ENCODE measurements around the gene DNAH12.
"Not testable (repeated sequence)": the region's sequence is repeated elsewhere in the genome, so short reads cannot be mapped to it uniquely, and the experiment has no call there.

The DNAH12 gene

GRCh38 chr3:57411715-57412114 is 132.4 kb downstream of the DNAH12 start:
- DNase-seq (ENCODE audit: low read depth) = no peak

DNA sequence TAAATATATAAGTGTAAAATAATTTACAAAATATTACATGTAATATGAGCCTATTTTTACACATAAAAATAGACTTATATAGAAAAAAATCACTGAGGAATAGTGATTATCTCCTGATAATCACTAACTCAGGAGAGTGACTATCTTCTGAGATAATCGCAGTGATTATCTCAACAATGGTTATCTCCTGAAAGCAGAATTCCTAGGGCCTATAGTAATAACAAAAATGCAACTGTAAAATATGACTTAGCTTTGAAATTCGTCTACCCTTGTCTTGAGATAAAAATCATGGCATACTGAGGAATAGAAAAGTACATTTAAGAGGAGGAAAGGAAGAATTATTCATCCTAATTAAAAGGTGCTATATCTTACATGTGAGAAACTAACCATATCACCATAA is 134.7 kb downstream of the DNAH12 start:
- DNase-seq (ENCODE audit: low read depth) = no peak

- no peak for DNase-seq (ENCODE audit: low read depth)
Observed at GRCh38 chr3:57402675-57403074, 141.5 kb downstream of the DNAH12 start.

DNA sequence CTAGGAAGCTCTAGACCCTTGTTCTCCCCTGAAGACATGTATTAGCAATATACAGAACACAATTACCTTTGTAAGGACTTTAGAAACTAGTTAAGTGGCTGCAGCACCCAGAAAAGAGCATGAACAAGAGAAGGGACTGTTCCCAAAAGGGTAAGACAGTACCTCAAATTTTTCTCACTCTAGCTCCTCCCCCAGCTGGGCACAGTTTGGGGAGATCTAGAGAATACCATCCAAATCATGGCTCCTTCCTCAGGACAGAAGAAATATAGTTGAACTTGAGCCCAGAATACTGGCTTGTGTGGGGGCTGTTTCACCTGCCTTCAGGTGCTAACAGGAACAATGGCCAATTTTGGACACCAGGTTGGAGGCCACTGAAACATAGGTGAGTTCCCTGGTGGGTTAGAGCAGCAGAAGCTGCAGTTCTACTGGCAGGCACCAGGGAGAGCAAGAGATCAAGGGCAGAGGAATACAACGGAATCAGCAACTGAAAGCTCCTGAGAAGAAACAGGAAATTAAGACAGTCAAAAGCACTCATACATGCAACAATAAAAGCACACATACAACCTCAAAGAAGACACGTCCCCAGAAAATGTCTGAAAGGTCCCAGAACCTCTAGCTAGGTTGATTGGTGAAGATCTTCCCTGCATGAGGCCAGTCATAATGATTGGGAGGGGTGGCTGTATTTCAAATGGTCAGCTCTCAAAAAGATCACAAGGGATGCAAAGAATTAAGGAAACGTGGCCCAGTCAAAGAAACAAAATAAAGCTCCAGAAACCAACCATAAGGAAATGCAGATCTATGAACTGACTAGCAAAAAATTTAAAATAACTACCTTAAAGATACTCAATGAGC is 146.7 kb downstream of the DNAH12 start:
- peak; percentile 8 for DNase-seq (ENCODE audit: low read depth)

- DNase-seq (ENCODE audit: low read depth) = no peak
Observed at GRCh38 chr3:57393977-57394376, 150.2 kb downstream of the DNAH12 start.

- DNase-seq (ENCODE audit: low read depth) = no peak
Observed at GRCh38 chr3:57391767-57392166, 152.4 kb downstream of the DNAH12 start.

- no peak for DNase-seq (ENCODE audit: low read depth)
Observed at GRCh38 chr3:57389271-57389670, 154.9 kb downstream of the DNAH12 start.

GRCh38 chr3:57386307-57386706 is 157.8 kb downstream of the DNAH12 start:
- no peak for DNase-seq (ENCODE audit: low read depth)

DNA sequence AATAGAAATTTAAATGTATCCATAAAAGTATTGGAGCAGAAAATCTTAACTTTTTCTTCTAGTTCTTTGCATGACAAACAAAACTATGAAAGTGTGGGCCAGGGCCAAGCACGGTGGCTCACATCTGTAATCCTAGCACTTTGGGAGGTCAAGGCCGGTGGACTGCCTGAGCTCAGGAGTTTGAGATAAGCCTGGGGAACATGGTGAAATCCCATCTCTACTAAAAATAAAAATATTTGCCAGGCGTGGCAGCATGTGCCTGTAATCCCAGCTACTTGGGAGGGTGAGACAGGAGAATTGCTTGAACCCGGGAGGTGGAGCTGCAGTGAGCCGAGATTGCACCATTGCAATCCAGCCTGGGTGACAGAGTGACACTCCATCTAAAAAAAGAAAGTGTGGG is 158.6 kb downstream of the DNAH12 start:
- no peak for DNase-seq (ENCODE audit: low read depth)

- DNase-seq (ENCODE audit: low read depth) = no peak
Observed at GRCh38 chr3:57383838-57384237, 160.3 kb downstream of the DNAH12 start.

- no peak for DNase-seq (ENCODE audit: low read depth)
Observed at GRCh38 chr3:57383406-57383805, 160.7 kb downstream of the DNAH12 start.

DNA sequence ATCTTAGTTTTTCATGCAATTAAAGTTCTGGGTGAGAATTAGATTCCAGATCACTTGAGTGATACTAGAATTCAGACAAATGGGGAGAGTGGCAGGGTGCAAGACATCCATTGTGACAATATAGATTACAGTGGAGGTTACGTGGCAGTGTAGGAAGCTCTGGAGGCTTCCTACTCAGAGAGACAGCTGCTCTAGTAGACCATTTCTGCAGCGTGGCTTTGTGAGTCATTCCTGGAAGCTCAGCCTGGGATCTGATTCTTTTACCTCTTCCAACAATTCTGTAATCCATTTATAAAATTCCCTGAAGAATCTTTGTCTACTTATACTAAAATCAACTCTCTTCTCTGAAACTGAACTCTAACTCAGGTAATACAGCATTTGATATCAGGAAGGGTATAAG is 161.2 kb downstream of the DNAH12 start:
- no peak for DNase-seq (ENCODE audit: low read depth)

GRCh38 chr3:57370341-57370740 is 173.8 kb downstream of the DNAH12 start:
- DNase-seq (ENCODE audit: low read depth) = no peak

GRCh38 chr3:57365089-57365488 is 179.1 kb downstream of the DNAH12 start:
- not testable (repeated sequence) for DNase-seq (ENCODE audit: low read depth)

DNA sequence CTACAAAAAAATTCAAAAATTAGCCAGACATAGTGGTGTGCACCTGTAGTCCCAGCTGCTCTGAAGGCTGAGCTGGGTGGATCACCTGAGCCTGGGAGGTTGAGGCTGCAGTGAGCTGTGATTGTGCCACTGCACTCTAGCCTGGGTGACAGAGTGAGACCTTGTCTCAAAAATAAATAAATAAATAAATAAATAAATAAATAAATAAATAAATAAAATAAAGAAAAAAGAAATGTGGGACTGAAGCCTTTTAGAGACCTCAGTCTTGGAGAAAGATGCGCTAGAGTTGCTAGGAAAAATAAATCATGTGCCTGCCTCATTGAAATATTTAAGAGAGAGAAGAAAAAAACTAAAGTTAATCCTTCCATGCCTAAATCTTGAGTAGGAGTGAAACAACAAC is 187.9 kb downstream of the DNAH12 start:
- DNase-seq (ENCODE audit: low read depth) = not testable (repeated sequence)

DNA sequence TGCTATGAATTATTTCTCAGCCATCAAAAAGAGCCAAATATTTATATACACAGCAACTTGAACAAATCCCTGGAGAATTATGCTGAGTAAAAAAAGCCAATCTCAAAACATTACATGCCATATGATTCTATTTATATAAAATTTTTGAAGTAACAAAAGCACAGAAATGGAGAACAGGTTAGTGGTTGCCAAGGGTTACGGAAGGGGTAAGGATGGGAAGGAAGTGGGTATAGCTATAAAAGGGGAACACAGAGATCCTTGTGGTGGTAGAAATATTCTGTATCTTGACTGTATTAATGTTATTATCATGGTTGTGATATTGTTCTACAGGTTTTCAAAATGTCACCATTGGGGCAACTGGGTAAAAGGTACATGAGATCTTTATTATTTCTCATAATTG is 189.4 kb downstream of the DNAH12 start:
- no peak for DNase-seq (ENCODE audit: low read depth)

DNA sequence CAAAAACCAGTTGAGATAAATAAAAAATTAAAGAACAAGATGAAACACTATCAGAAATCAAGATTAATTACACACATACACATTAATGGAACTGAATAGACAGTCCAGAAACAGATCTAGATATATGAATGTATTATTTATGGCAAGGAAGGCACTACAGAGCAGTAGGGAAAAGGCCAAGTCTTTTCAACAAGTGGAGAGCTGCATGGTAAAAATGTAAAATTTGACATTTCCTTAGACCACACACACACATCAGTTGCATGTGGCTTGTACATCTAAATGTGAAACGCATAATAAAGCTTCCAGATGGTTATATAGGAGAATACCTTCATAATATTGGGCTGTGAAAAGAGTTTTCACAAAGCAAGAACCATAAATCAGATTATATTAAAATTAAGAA is 193.9 kb downstream of the DNAH12 start:
- no peak for DNase-seq (ENCODE audit: low read depth)

DNA sequence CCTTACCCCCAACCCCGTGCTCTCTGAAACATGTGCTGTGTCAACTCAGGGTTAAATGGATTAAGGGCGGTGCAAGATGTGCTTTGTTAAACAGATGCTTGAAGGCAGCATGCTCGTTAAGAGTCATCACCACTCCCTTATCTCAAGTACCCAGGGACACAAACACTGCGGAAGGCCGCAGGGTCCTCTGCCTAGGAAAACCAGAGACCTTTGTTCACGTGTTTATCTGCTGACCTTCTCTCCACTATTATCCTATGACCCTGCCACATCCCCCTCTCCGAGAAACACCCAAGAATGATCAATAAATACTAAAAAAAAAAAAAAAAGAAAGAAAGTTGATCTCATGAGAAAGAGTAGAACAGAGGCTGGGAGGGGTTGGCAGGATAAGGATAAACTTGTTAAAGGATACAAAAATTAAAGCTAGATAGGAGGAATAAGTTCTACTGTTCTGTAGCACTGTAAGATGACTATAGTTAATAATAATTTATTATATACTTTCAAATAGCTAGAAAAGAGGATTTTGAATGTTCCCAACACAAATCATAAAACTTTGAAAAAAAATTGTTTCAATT is 205.0 kb downstream of the DNAH12 start:
- DNase-seq (ENCODE audit: low read depth) = not testable (repeated sequence)

- DNase-seq (ENCODE audit: low read depth) = not testable (repeated sequence)
Observed at GRCh38 chr3:57338272-57339070, 205.7 kb downstream of the DNAH12 start.

DNA sequence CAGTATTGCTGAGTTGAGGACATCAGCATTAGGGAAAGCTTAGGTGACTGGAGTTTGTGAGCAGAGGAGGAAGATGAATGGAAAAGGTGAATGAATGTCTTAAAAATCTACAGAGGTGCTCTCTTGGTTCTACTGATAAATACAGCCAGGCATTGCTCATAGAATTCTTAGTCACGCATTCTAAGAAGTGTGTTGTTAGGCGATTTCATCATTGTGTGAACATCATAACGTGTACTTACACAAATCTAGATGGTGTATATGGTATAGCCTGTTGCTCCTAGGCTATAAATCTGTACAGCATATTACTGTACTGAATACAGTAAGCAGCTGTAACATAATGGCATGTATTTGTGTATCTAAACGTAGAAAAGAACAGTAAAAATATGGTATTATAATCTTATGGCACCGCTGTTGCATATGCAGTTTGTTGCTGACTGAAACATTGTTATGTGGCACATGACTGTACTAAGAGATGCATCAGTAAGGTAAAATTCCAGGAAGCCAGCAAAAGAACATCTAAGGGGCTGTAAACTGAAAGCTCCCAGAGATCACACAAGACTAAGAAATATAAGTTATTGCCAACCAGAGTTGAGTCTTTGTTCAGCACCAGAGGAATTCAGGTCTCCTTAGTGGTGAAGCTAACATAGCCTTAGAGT is 208.7 kb downstream of the DNAH12 start:
- no peak for DNase-seq (ENCODE audit: low read depth)

DNA sequence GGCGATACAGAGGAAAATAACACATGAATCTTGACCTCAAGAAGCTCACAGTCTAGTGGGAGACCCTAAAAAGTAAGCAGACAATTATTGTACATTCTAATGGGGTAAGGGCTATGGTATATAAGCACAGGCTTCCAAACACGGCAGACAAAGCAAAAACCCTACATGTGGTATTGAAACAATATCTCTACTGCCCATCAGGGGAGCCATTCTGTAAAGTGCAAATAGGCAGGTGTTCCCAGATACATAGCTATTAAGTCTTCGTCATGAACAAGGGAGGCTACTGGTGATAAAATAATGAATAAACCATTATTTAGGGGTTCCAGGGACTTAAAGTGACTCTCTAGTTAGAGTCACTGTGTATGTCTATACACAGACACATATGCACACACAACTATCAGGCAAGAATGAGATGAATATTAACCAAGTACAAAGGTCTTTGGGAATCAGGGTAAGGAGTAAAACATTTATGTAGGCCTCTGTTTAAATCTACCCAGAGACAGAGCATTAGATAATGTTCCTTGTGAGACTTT is 213.0 kb downstream of the DNAH12 start:
- DNase-seq (ENCODE audit: low read depth) = no peak

DNA sequence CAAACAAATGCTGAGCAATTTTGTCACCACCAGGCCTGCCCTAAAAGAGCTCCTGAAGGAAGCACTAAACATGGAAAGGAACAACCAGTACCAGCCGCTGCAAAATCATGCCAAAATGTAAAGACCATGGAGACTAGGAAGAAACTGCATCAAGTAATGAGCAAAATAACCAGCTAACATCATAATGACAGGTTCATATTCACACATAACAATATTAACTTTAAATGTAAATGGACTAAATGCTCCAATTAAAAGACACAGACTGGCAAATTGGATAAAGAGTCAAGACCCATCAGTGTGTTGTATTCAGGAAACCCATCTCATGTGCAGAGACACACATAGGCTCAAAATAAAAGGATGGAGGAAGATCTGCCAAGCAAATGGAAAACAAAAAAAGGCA is 217.6 kb downstream of the DNAH12 start:
- not testable (repeated sequence) for DNase-seq (ENCODE audit: low read depth)
